ENCODE measurements around the gene KLRF1. TPM values are rescaled to one million over a fixed set of nuclear protein-coding genes. Genes with fewer than 3 reads are reported as not detected.
"Not testable (repeated sequence)": the region's sequence is repeated elsewhere in the genome, so short reads cannot be mapped to it uniquely, and the experiment has no call there.

The KLRF1 gene
- total and polyA plus RNA-seq, 8 donors = 0.28 to 2.1 (median 0.47) TPM; not detected in 1

DNA sequence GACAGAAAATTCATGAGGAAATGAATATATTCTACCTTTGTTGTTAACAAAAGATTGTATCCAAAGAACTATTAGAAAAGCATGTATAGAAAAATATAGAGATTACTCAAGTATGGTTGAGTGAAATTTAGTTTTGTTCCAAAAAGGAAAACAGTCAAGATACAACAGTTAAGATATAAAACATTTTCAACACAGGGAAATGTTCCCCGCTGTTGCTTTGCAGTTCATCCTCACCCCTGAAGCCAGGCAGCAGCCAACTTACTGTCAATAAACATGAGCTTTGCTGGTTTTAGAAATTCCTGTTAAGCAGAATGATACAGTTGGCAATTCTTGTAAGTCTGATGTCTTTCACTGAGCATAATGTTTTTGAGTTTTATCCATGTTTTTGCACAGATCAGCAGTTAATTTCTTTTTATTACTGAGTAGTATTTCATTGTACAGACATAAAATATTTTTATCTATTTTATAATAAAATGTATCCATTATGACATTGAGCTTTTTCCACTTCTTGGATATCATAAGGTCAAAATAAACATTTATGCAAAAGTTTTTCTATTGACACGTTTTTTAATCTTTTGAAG is 43.1 kb downstream of the KLRF1 start:
- ATAC-seq (peak in 2 of 4 donors; percentile 24 to 28), DNase-seq (no peak), FAIRE-seq (peak; percentile 56)
- Histone ChIP-seq H3K27ac (peak overlapping the region in 2 of 4 donors; percentile 72), H3K4me3 (peak overlapping the region in 1 of 4 donors; percentile 38), H3K27me3 (no peaks in the 10 kb centered on the region), H3K4me1 (peaks cover 0 to 6% (median 0%) of the 10 kb centered on the region in 3 donors), H3K9me3 (no peaks in the 10 kb centered on the region), H3K36me3 (no peaks in the 10 kb centered on the region)
- WGBS, 2 donors = 63 to 74% methylated on average over 2 of the region's 2 CpGs
- intact Hi-C loops (cut with DNase I) = no loop called here
- TF ChIP-seq, protein P1, sequence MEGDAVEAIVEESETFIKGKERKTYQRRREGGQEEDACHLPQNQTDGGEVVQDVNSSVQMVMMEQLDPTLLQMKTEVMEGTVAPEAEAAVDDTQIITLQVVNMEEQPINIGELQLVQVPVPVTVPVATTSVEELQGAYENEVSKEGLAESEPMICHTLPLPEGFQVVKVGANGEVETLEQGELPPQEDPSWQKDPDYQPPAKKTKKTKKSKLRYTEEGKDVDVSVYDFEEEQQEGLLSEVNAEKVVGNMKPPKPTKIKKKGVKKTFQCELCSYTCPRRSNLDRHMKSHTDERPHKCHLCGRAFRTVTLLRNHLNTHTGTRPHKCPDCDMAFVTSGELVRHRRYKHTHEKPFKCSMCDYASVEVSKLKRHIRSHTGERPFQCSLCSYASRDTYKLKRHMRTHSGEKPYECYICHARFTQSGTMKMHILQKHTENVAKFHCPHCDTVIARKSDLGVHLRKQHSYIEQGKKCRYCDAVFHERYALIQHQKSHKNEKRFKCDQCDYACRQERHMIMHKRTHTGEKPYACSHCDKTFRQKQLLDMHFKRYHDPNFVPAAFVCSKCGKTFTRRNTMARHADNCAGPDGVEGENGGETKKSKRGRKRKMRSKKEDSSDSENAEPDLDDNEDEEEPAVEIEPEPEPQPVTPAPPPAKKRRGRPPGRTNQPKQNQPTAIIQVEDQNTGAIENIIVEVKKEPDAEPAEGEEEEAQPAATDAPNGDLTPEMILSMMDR (IDR thresholded peaks at IDR 0.05) = no peak

DNA sequence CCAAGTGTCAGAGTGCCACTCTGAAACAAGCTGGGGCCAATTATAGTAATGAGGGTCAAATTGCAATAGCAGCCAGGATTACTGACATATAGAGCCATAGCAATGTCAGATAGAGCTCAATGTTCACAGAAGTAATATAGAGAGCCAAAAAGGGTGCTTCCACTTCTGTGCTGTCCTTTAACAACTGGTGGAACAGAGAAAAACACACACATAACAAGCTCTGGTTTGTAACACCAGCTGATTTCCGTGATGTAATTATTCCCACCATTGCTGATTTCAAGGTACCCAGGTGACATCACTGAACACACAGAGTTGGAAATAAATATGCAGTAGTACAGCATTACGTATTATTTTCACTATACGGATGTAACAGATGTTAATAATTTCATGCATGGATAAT is 44.9 kb downstream of the KLRF1 start:
- TF ChIP-seq, protein P1 (IDR thresholded peaks at IDR 0.05) = no peak
- ATAC-seq (no peak), FAIRE-seq (no peak), DNase-seq (no peak)
- no peak overlapping the region for H3K4me3 ChIP-seq
- 68 to 78% methylated on average over 3 of the region's 3 CpGs for WGBS, 2 donors
- H3K27ac ChIP-seq = no peak overlapping the region
- no peaks in the 10 kb centered on the region for H3K27me3 ChIP-seq
- no peaks in the 10 kb centered on the region for H3K9me3 ChIP-seq
- intact Hi-C loops (cut with DNase I) = no loop called here
- H3K4me1 ChIP-seq = peaks cover 0 to 6% (median 0%) of the 10 kb centered on the region in 3 donors
- no peaks in the 10 kb centered on the region for H3K36me3 ChIP-seq

DNA sequence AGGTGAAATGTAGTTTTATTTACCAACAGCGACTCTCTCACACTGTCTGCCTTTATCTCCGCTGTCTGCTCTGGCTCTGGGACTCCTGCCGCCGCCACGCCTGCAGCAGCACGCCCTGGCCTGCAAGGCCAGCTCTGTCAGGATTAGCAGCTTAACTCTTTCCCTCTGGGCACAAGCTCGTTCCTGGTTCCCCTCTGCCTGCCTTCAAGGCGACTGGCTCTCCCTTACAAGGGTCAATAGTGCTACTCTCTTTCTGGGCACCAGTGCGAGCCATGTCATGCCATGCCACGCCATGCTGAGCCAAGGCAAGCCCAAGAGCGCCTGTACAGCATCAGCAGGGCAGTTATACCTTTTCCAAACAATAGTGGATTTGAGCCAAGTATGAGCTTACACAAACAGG is 45.5 kb downstream of the KLRF1 start:
- Histone ChIP-seq H3K9me3 (no peaks in the 10 kb centered on the region), H3K4me1 (peaks cover 0 to 6% (median 0%) of the 10 kb centered on the region in 3 donors), H3K36me3 (no peaks in the 10 kb centered on the region), H3K4me3 (no peak overlapping the region), H3K27ac (no peak overlapping the region), H3K27me3 (no peaks in the 10 kb centered on the region)
- ATAC-seq = no peak
- WGBS, 2 donors = 57 to 64% methylated on average over 11 of the region's 11 CpGs
- intact Hi-C loops (cut with DNase I) = no loop called here
- DNase-seq = no peak
- TF ChIP-seq, protein P1 (IDR thresholded peaks at IDR 0.05) = no peak
- no peak for FAIRE-seq

DNA sequence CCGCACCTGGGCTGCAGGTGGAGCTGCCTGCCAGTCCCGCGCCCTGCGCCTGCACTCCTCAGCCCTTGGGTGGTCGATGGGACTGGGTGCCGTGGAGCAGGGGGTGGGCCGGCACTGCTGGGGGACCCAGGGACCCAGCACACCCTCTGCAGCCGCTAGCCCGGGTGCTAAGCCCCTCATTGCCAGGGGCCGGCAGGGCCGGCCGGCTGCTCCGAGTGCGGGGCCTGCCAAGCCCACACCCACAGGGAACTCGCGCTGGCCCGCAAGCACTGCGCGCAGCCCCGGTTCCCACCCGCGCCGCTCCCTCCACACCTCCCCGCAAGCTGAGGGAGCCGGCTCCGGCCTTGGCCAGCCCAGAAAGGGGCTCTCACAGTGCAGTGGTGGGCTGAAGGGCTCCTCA is 48.8 kb downstream of the KLRF1 start:
- H3K36me3 ChIP-seq; FAIRE-seq; H3K4me3 ChIP-seq; H3K27ac ChIP-seq; H3K9me3 ChIP-seq; ATAC-seq; intact Hi-C loops (cut with DNase I); H3K4me1 ChIP-seq; H3K27me3 ChIP-seq: not testable (repeated sequence)
- 88 to 95% methylated on average over 22 to 26 of the region's 26 CpGs for WGBS, 2 donors
- DNase-seq = peak in 1 of 6 donors; percentile 48

DNA sequence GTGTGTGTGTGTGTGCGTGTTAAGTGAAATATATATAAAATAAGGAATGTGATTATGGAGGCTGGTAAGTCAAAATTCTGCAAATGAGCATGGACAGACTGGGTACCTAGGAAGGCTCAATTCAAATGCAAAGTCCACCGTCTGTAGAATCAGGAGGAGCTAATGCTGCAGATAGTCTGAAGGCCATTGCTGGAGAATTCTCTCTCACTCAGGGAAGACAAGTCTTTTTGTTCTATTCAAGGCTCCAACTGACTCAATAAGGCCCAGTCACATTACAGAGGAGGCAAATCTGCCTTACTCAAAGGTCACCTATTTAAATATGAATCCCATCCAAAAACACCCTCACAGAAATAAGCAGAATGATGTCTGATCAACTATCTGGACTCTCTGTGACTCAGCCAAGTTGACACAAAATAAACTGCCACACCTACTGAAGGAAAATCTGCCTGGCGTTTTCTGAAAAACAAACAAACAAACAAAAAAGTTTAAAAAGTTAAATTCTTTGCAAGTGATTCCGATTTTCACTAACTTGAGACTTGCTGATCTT is 53.3 kb downstream of the KLRF1 start:
- DNase-seq = no peak
- TF ChIP-seq, protein P1 (IDR thresholded peaks at IDR 0.05) = no peak
- no peak for ATAC-seq
- no peak overlapping the region for H3K27ac ChIP-seq
- 57 to 66% methylated on average over 4 of the region's 4 CpGs for WGBS, 2 donors
- FAIRE-seq = no peak
- H3K36me3 ChIP-seq = no peaks in the 10 kb centered on the region
- H3K9me3 ChIP-seq = no peaks in the 10 kb centered on the region
- no peaks in the 10 kb centered on the region for H3K27me3 ChIP-seq
- intact Hi-C loops (cut with DNase I) = no loop called here
- no peaks in the 10 kb centered on the region for H3K4me1 ChIP-seq
- no peak overlapping the region for H3K4me3 ChIP-seq

All from pancreas (tissue), 10 donors.